Heart left ventricle (tissue), 16 donors: ENCODE data around the gene WNK2. TPM values are rescaled to one million over a fixed set of nuclear protein-coding genes. Genes with fewer than 3 reads are reported as not detected.
A peak's percentile ranks its signal among the peaks of the same experiment; 100 is the strongest.

ENCODE experiments used
- ATAC-seq, 4 donors: fragments of 200-7000 bp; cut with Tn5 transposase; one replicate each; pipeline ENCODE4 v1.9.1; 2020 to 2022; ENCODE audit warnings: moderate library complexity in 4 of 4, mild to moderate bottlenecking in 3 of 4, moderate number of reproducible peaks in 1 of 4
- DNase-seq, 5 donors: peaks; one replicate each; pipeline ENCODE4 v3.0.0-alpha.2; 2020
- H3K27ac ChIP-seq, 12 donors: fragments of 200-600 bp; sonication (generic) in 4 of 12; one replicate each; pipeline versions ENCODE4 v1.5.0 to v1.8.0; 2016 to 2022; ENCODE audit warnings: mild to moderate bottlenecking in 2 of 12
- H3K27me3 ChIP-seq, 9 donors: fragments of 200-600 bp; sonication (generic) in 2 of 9; one replicate each; pipeline versions ENCODE4 v1.5.1 to v1.8.0; 2016 to 2022; ENCODE audit warnings: mild to moderate bottlenecking in 3 of 9
- H3K36me3 ChIP-seq, 9 donors: fragments of 200-600 bp; sonication (generic) in 2 of 9; one replicate each; pipeline versions ENCODE4 v1.5.0 to v1.8.0; 2018 to 2022; ENCODE audit warnings: mild to moderate bottlenecking in 2 of 9
- H3K4me1 ChIP-seq, 12 donors: fragments of 200-600 bp; sonication (generic) in 4 of 12; one replicate each; pipeline versions ENCODE4 v1.5.0 to v1.8.0; 2016 to 2022; ENCODE audit warnings: mild to moderate bottlenecking in 3 of 12
- H3K4me3 ChIP-seq, 12 donors: fragments of 200-600 bp; sonication (generic) in 4 of 12; one replicate each; pipeline versions ENCODE4 v1.5.0 to v1.8.0; 2017 to 2022; ENCODE audit warnings: mild to moderate bottlenecking in 9 of 12, moderate library complexity in 4 of 12
- H3K9me3 ChIP-seq, 12 donors: fragments of 200-600 bp; sonication (generic) in 4 of 12; one replicate each; pipeline versions ENCODE4 v1.5.0 to v1.8.0; 2016 to 2022; ENCODE audit warnings: mild to moderate bottlenecking in 1 of 12
- POLR2A ChIP-seq, 2 donors: fragments of 450-650 bp; IDR thresholded peaks; one replicate each; pipeline ENCODE4 v1.6.1; 2017; ENCODE audit warnings: antibody characterized with exemption in 2 of 2, mild to moderate bottlenecking in 2 of 2, moderate library complexity in 2 of 2
- WGBS, 4 donors: extraction: QIAGEN DNeasy Blood & Tissue Kit in 2 of 4; methylation state at CpG; one replicate each; pipeline versions ENCODE4 v1.1.5 to v1.1.7; 2013 to 2018; 5-methylcytosine and 5-hydroxymethylcytosine counted together
- intact Hi-C, 10 donors: fragments of 100-400 bp; cut with DNase I; formaldehyde crosslinking; loops; one replicate each; pipeline versions ENCODE4 v1.11.1 to v1.14.2; 2022
- polyA plus RNA-seq, 2 donors: library from polyadenylated mRNA; stranded (reverse); fragments of 200-250 nt; gene quantifications; one replicate each; pipeline ENCODE4 v1.2.3, GENCODE V29; 2013
- total RNA-seq, 9 donors: library from RNA; depleted of rRNA in 2 of 9; stranded (reverse); fragments of >200 nt in 2 of 9; fragmentation: NEBNext Ultra II Directional in 3 of 9; extraction: Animal tissue kit (Norgen Biotek cat#: 25700) in 3 of 9; gene quantifications; one replicate each; pipeline versions ENCODE4 v1.1.0 to v1.2.4, GENCODE V29; 2016 to 2023
- TF ChIP-seq, protein P1 (sequence below), 12 donors: fragments of 200-600 bp; sonication (generic) in 4 of 12; IDR thresholded peaks; one replicate each; pipeline versions ENCODE4 v1.5.0 to v1.8.0; 2018 to 2022; ENCODE audit warnings: antibody characterized with exemption in 12 of 12, mild to moderate bottlenecking in 5 of 12
- donor health status: ischemic (EF 13 %, LVEDD 7.1; RV severe dilation, severe dysfunction).
- donor health status: healthy with polysubstance abuse.
- donor health status: DM: no; HTN: yes; CAD: no.
- donor health status: DM: no; HTN: no; CAD: no.
- donor health status: ischemic (EF 25% LVEDD 6.9; RV normal size, moderate dysfunction).
- donor health status: ischemic (EF 25% LVEDD 5.7; RV mildly dilated, moderate dysfunction).
- donor health status: healthy.
- donor health status: DM: yes; HTN: yes; CAD: no.
- donor health status: ischemic (EF 35%, LVEDD 5.7; RV mildly dilated, moderate dysfunction).
- donor health status: nonischemic (EF 11% LVEDD 7.7; RV severe dilation, severe dysfunction).
- donor health status: DM: yes; HTN: yes; CAD: no.
- donor health status: PGD.
- donor health status: ischemic (EF 29% LVEDD 5.4; RV normal size, mild dysfunction).
- donor health status: nonischemic (EF 23%, LVEDD 6.1; RV moderate dilation, normal function).

The WNK2 gene
- total and polyA plus RNA-seq, 11 donors, result 29.4 to 206 (median 112) TPM

- H3K36me3 ChIP-seq, result peaks cover 0 to 15% (median 0%) of the 10 kb centered on the region in 9 donors
- H3K4me3 ChIP-seq, result no peak overlapping the region
- peak overlapping the region in 5 of 12 donors; percentile 2 to 64 (median 48) for H3K27ac ChIP-seq
- no peak for TF ChIP-seq POLR2A (IDR thresholded peaks at IDR 0.05)
- TF ChIP-seq, protein P1, sequence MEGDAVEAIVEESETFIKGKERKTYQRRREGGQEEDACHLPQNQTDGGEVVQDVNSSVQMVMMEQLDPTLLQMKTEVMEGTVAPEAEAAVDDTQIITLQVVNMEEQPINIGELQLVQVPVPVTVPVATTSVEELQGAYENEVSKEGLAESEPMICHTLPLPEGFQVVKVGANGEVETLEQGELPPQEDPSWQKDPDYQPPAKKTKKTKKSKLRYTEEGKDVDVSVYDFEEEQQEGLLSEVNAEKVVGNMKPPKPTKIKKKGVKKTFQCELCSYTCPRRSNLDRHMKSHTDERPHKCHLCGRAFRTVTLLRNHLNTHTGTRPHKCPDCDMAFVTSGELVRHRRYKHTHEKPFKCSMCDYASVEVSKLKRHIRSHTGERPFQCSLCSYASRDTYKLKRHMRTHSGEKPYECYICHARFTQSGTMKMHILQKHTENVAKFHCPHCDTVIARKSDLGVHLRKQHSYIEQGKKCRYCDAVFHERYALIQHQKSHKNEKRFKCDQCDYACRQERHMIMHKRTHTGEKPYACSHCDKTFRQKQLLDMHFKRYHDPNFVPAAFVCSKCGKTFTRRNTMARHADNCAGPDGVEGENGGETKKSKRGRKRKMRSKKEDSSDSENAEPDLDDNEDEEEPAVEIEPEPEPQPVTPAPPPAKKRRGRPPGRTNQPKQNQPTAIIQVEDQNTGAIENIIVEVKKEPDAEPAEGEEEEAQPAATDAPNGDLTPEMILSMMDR (IDR thresholded peaks at IDR 0.05), result no peak
- intact Hi-C loops, result loop anchor here in 3 of 10 donors (5.0 to 10.0 kb wide), 3 partner anchors 194 to 351 kb away; no protein-coding TSS in a partner anchor
- DNase-seq (peak in 1 of 5 donors; percentile 18), ATAC-seq (no peak)
- no peaks in the 10 kb centered on the region for H3K27me3 ChIP-seq
- H3K4me1 ChIP-seq, result peaks cover 0 to 34% (median 13%) of the 10 kb centered on the region in 12 donors
- 69 to 80% (median 76%) methylated on average over 9 of the region's 9 CpGs for WGBS, 4 donors
- H3K9me3 ChIP-seq, result no peaks in the 10 kb centered on the region
Observed at GRCh38 chr9:93306081-93306480, 122.1 kb downstream of the WNK2 start.

- intact Hi-C loops, result loop anchor here in 3 of 10 donors (5.0 to 10.0 kb wide), 3 partner anchors 194 to 352 kb away; no protein-coding TSS in a partner anchor
- TF ChIP-seq, protein P1 (IDR thresholded peaks at IDR 0.05), result no peak
- TF ChIP-seq POLR2A (IDR thresholded peaks at IDR 0.05), result no peak
- peaks cover 0 to 29% (median 13%) of the 10 kb centered on the region in 12 donors for H3K4me1 ChIP-seq
- no peaks in the 10 kb centered on the region for H3K9me3 ChIP-seq
- no peak for ATAC-seq
- no peak overlapping the region for H3K4me3 ChIP-seq
- no peak for DNase-seq
- 89 to 92% (median 91%) methylated on average over 33 to 35 of the region's 35 CpGs for WGBS, 4 donors
- no peaks in the 10 kb centered on the region for H3K27me3 ChIP-seq
- H3K27ac ChIP-seq, result peak overlapping the region in 1 of 12 donors; percentile 64
- peaks cover 0 to 17% (median 0%) of the 10 kb centered on the region in 9 donors for H3K36me3 ChIP-seq
Observed at GRCh38 chr9:93306579-93307091, 122.7 kb downstream of the WNK2 start.

DNA sequence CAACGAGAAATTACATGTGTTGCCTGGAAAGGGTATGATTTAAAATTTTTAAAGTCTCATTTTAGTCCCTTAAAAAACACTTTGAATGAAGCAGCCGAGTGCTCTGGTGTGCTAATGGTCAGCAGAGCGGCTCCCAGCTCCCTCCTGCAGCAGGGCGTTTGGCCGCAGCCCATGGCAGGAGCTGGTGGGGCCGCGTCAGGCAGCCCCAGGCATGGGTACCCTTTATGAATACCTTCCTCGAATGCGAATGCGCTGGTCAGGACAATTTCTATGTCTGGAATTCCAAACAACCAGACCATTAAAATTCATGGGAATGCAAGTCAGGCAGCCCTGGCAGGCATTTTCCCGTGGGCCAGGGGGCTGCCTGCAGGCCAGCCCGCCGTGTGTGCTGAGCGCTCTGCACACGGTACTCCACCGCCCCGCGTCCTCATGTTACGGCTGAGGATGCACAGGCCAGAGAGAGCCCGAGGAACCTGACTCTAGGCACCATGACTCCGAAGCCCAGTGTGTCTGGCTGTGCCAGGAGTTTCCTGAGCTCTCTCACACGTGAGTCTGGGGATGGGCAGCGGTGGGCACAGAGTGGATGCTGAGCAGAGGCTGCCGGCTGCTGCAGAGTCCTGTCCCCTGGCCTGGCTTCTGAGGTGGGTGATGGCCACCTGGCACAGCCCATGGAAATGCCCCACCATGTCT is 123.7 kb downstream of the WNK2 start:
- Histone ChIP-seq H3K4me1 (peaks cover 0 to 23% (median 9%) of the 10 kb centered on the region in 12 donors), H3K9me3 (no peaks in the 10 kb centered on the region), H3K27me3 (no peaks in the 10 kb centered on the region), H3K36me3 (peaks cover 0 to 17% (median 0%) of the 10 kb centered on the region in 9 donors), H3K4me3 (no peak overlapping the region), H3K27ac (no peak overlapping the region)
- no peak for TF ChIP-seq POLR2A (IDR thresholded peaks at IDR 0.05)
- WGBS, 4 donors, result 87 to 91% (median 90%) methylated on average over 24 of the region's 24 CpGs
- ATAC-seq, result no peak
- intact Hi-C loops, result loop anchor here in 3 of 10 donors (5.0 to 10.0 kb wide), 3 partner anchors 195 to 353 kb away; no protein-coding TSS in a partner anchor
- DNase-seq, result peak in 1 of 5 donors; percentile 18

DNA sequence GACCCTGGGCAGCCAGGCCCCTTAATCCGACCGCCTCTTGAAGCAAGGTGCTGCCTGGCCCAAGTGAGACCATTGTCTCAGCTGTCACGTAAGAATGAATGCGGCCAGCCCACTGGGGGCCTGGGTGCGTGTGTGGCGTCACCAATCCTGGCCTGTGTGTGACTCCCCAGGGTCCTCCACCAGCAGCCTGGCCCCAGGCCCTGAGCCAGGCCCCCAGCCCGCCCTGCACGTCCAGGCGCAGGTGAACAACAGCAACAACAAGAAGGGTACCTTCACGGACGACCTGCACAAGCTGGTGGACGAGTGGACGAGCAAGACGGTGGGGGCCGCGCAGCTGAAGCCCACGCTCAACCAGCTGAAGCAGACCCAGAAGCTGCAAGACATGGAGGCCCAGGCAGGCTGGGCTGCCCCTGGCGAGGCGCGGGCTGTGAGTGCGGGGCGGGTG is 124.2 kb downstream of the WNK2 start:
- 88 to 94% (median 93%) methylated on average over 17 to 22 of the region's 22 CpGs for WGBS, 4 donors
- H3K4me3 ChIP-seq, result no peak overlapping the region
- H3K27me3 ChIP-seq, result no peaks in the 10 kb centered on the region
- no peak for TF ChIP-seq POLR2A (IDR thresholded peaks at IDR 0.05)
- TF ChIP-seq, protein P1 (IDR thresholded peaks at IDR 0.05), result no peak
- H3K9me3 ChIP-seq, result no peaks in the 10 kb centered on the region
- H3K36me3 ChIP-seq, result peaks cover 0 to 17% (median 0%) of the 10 kb centered on the region in 9 donors
- peaks cover 0 to 25% (median 12%) of the 10 kb centered on the region in 12 donors for H3K4me1 ChIP-seq
- intact Hi-C loops, result loop anchor here in 3 of 10 donors (5.0 to 10.0 kb wide), 3 partner anchors 196 to 353 kb away; no protein-coding TSS in a partner anchor
- peak in 2 of 5 donors; percentile 2 to 13 for DNase-seq
- ATAC-seq, result no peak
- H3K27ac ChIP-seq, result no peak overlapping the region
